ENCODE results near the gene IFT22.

The IFT22 gene

DNA sequence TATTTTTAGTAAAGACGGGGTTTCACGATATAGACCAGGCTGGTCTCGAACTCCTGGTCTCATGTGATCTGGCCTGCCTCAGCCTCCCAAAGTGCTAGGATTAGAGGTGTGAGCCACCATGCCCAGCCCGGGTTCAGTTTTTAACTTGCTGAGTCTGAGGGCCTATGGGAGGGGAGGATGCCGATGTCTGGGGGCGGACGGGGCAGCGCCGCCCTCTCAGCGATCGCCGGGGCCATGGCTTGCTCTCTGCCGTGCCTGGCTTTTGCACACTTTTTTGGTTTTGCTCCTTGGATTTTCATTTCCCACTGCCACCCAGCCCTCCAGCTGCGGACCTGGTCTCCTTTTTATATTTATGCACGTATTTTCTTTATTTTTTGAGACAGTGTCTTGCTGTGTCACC is 25.9 kb upstream of the IFT22 start:
- in situ Hi-C loops (cut with HindIII; ENCODE audit: low pct_unique_long_range_greater_than_20kb, low sequenced_read_pairs), result no loop called here
- DNase-seq (ENCODE audit: low read depth in 1 of 2, low spot score in 1 of 2), result no peak
- TF ChIP-seq JUND (IDR thresholded peaks at IDR 0.05; ENCODE audit: low read depth), result no peak

- no peak for TF ChIP-seq JUND (IDR thresholded peaks at IDR 0.05; ENCODE audit: low read depth)
- DNase-seq (ENCODE audit: low read depth in 1 of 2, low spot score in 1 of 2), result no peak
- in situ Hi-C loops (cut with HindIII; ENCODE audit: low pct_unique_long_range_greater_than_20kb, low sequenced_read_pairs), result no loop called here
Observed at GRCh38 chr7:101342892-101343291, 21.3 kb upstream of the IFT22 start.

- no peak for DNase-seq (ENCODE audit: low read depth in 1 of 2, low spot score in 1 of 2)
- TF ChIP-seq JUND (IDR thresholded peaks at IDR 0.05; ENCODE audit: low read depth), result no peak
- in situ Hi-C loops (cut with HindIII; ENCODE audit: low pct_unique_long_range_greater_than_20kb, low sequenced_read_pairs), result no loop called here
Observed at GRCh38 chr7:101340379-101340778, 18.8 kb upstream of the IFT22 start.

GRCh38 chr7:101333912-101334311 is 12.3 kb upstream of the IFT22 start:
- no peak for TF ChIP-seq JUND (IDR thresholded peaks at IDR 0.05; ENCODE audit: low read depth)
- DNase-seq (ENCODE audit: low read depth in 1 of 2, low spot score in 1 of 2), result no peak
- in situ Hi-C loops (cut with HindIII; ENCODE audit: low pct_unique_long_range_greater_than_20kb, low sequenced_read_pairs), result no loop called here

- TF ChIP-seq JUND (IDR thresholded peaks at IDR 0.05; ENCODE audit: low read depth), result no peak
- in situ Hi-C loops (cut with HindIII; ENCODE audit: low pct_unique_long_range_greater_than_20kb, low sequenced_read_pairs), result no loop called here
Observed at GRCh38 chr7:101332026-101332425, 10.4 kb upstream of the IFT22 start.

GRCh38 chr7:101330011-101330484 is 8.4 kb upstream of the IFT22 start:
- no peak for DNase-seq (ENCODE audit: low read depth in 1 of 2, low spot score in 1 of 2)
- in situ Hi-C loops (cut with HindIII; ENCODE audit: low pct_unique_long_range_greater_than_20kb, low sequenced_read_pairs), result no loop called here
- no peak for TF ChIP-seq JUND (IDR thresholded peaks at IDR 0.05; ENCODE audit: low read depth)

More at GRCh38 chr7:101332026-101332425, 10.4 kb upstream of the IFT22 start:
- no peak for DNase-seq (ENCODE audit: low read depth in 1 of 2, low spot score in 1 of 2)

DNA sequence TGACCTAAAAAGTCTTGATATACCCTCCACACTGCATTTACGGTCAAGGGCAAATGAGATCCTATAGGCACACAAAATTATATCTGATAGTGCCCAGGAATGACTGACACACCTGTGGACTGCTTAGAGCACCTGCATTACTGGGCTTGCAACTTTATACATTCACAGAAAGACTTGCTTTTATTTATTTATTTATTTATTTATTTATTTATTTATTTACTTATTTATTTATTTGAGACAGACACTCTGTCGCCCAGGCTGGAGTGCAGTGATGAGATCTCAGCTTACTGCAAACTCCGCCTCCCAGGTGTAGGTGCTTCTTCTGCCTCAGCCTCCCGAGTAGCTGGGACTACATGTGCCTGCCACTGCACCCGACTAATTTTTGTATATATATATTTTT is 6.5 kb upstream of the IFT22 start:
- TF ChIP-seq JUND (IDR thresholded peaks at IDR 0.05; ENCODE audit: low read depth), result no peak
- in situ Hi-C loops (cut with HindIII; ENCODE audit: low pct_unique_long_range_greater_than_20kb, low sequenced_read_pairs), result no loop called here
- no peak for DNase-seq (ENCODE audit: low read depth in 1 of 2, low spot score in 1 of 2)

DNA sequence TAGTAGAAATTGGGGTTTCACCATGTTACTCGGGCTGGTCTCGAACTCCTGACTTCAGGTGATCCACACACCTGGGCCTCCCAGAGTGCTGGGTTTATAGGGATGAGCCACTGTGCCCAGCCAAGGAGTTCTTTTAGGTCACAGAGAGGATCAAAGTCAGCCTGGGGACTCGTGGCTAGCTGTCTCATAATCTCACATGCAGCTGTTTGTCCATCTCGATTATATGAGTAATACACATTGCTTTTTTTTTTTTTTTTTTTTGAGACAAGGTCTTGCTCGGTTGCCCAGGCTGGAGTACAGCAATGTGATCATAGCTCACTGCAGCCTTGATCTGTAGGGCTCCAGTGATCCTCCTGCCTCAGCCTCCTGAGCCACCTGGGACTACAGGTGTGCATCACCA is 2.2 kb downstream of the IFT22 start:
- TF ChIP-seq JUND (IDR thresholded peaks at IDR 0.05; ENCODE audit: low read depth), result no peak
- DNase-seq (ENCODE audit: low read depth in 1 of 2, low spot score in 1 of 2), result no peak
- in situ Hi-C loops (cut with HindIII; ENCODE audit: low pct_unique_long_range_greater_than_20kb, low sequenced_read_pairs), result no loop called here

GRCh38 chr7:101315336-101315735 is 6.3 kb downstream of the IFT22 start:
- no peak for TF ChIP-seq JUND (IDR thresholded peaks at IDR 0.05; ENCODE audit: low read depth)
- in situ Hi-C loops (cut with HindIII; ENCODE audit: low pct_unique_long_range_greater_than_20kb, low sequenced_read_pairs), result no loop called here
- DNase-seq (ENCODE audit: low read depth in 1 of 2, low spot score in 1 of 2), result peak; percentile 15 to 67

DNA sequence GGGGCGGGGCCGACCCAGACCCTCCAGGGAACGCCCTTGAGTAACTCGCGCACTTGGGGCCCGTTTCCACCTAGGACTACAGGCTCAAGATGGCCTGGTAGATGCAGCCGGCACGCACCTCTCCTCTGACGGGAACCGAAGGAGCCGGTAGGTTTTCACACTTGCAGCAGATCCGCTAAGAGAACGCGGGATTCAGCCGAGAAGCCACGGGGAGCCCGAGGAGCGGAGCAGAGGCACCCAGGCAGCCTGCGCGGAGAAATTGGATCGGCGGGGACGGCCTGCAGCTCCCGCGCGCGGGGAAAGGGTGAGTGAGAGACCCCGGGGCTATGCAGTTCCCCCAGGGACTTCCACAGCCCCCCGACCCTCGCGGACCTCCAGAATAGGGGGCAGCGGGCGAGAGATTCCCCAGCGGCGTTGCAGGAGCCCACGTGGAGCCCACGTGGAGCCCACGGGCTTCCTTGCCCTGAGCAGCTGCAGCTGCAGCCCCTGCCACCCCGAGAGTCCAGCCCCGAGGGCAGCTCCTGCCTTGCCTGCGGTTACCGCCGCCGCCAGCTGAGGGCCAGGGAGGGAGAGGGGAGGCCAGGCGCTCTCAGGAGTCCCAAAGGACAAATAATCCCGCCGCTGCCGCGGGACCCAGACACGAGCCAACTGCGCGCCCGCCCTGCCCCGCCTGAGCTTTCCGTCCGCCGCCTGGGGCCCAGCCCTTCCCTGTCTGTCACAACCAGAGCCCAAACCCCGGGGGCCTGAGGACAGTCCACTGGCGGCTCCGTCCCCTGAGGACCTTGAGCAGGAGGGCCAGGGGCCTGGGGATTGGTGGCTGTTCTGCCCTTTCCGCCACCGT is 13.1 kb downstream of the IFT22 start:
- peak; percentile 59 to 83 for DNase-seq (ENCODE audit: low read depth in 1 of 2, low spot score in 1 of 2)
- no peak for TF ChIP-seq JUND (IDR thresholded peaks at IDR 0.05; ENCODE audit: low read depth)
- in situ Hi-C loops (cut with HindIII; ENCODE audit: low pct_unique_long_range_greater_than_20kb, low sequenced_read_pairs), result no loop called here

GRCh38 chr7:101306307-101306706 is 15.3 kb downstream of the IFT22 start:
- no peak for TF ChIP-seq JUND (IDR thresholded peaks at IDR 0.05; ENCODE audit: low read depth)
- in situ Hi-C loops (cut with HindIII; ENCODE audit: low pct_unique_long_range_greater_than_20kb, low sequenced_read_pairs), result no loop called here
- no peak for DNase-seq (ENCODE audit: low read depth in 1 of 2, low spot score in 1 of 2)

DNA sequence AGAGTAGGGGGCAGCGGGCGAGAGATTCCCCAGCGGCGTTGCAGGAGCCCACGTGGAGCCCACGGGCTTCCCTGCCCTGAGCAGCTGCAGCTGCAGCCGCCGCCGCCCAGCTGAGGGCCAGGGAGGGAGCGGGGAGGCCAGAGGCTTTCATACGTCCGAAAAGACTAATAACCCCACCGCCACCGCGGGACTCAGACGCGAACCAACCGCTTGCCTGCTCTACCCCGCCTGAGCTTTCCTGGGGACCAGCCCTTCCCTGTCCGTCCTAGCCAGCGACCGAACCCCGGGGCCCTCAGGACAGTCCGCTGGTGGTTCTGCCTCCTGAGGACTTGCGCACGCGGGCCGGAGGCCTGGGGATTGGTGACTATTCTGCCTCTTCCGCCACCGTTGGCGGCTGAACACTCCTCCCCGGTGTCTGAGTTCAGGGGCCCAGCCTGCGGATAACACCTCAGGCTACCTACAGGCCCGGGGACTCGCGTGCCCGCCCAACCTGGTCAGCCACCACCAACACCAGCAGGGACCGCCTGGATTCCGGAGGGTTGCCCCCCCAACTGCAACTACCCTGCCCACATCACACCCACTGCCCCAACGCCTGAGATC is 18.4 kb downstream of the IFT22 start:
- TF ChIP-seq JUND (IDR thresholded peaks at IDR 0.05; ENCODE audit: low read depth), result no peak
- in situ Hi-C loops (cut with HindIII; ENCODE audit: low pct_unique_long_range_greater_than_20kb, low sequenced_read_pairs), result no loop called here
- no peak for DNase-seq (ENCODE audit: low read depth in 1 of 2, low spot score in 1 of 2)

DNA sequence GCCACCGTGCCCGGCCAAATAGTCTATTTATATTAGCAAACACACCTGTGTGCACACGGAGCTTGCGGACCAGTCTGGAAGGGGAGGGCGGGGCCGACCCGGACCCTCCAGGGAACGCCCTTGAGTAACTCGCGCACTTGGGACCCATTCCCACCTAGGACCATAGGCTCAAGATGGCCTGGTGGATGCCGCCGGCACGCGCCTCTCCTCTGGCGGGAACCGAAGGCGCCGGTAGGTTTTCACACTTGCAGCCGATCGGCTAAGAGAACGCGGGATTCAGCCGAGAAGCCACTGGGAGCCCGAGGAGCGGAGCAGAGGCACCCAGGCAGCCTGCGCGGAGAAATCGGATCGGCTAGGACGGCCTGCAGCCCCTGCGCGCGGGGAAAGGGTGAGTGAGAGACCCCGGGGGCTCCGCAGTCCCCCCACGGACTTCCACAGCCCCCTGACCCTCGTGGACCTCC is 18.9 kb downstream of the IFT22 start:
- in situ Hi-C loops (cut with HindIII; ENCODE audit: low pct_unique_long_range_greater_than_20kb, low sequenced_read_pairs), result no loop called here
- no peak for DNase-seq (ENCODE audit: low read depth in 1 of 2, low spot score in 1 of 2)
- TF ChIP-seq JUND (IDR thresholded peaks at IDR 0.05; ENCODE audit: low read depth), result no peak
